Measurements from ENCODE around the gene BNC2. TPM values are rescaled to one million over a fixed set of nuclear protein-coding genes. Genes with fewer than 3 reads are reported as not detected.

The BNC2 gene
- total and polyA plus RNA-seq, 4 experiments from 2014 or later: not detected

GRCh38 chr9:16434526-16434925, 435.9 kb downstream of the BNC2 start:
- POLR2A ChIA-PET (ENCODE audit: partially characterized antibody): no interaction called here
- Mint-ChIP-seq H3K9me3 (peaks cover 0 to 14% (median 4%) of the 10 kb centered on the region in 8 donors), H3K4me1 (no peaks in the 10 kb centered on the region), H3K36me3 (no peaks in the 10 kb centered on the region), H3K27ac (no peak overlapping the region), H3K27me3 (no peaks in the 10 kb centered on the region), H3K4me3 (no peak overlapping the region)
- Histone ChIP-seq H3K4me3 (ENCODE audit: low read length in 2 of 2) (no peak overlapping the region), H3K27me3 (ENCODE audit: insufficient read depth, low read length) (no peaks in the 10 kb centered on the region), H3K36me3 (ENCODE audit: insufficient read depth, low read length) (no peaks in the 10 kb centered on the region), H3K4me1 (ENCODE audit: insufficient read depth, low read length) (no peaks in the 10 kb centered on the region), H3K27ac (ENCODE audit: low read depth, low read length) (no peak overlapping the region), H3K9me3 (ENCODE audit: control insufficient read depth in 1 of 2, low read length in 2 of 2) (no peaks in the 10 kb centered on the region)
- no peak for DNase-seq
- CTCF ChIA-PET (ENCODE audit: partially characterized antibody): no interaction called here
- intact Hi-C loops (cut with micrococcal nuclease): no loop called here

GRCh38 chr9:16433494-16433893, 437.0 kb downstream of the BNC2 start:
- no peaks in the 10 kb centered on the region for H3K36me3 Mint-ChIP-seq
- POLR2A ChIA-PET (ENCODE audit: partially characterized antibody): no interaction called here
- no peaks in the 10 kb centered on the region for H3K4me1 ChIP-seq (ENCODE audit: insufficient read depth, low read length)
- no peak for DNase-seq
- H3K4me3 ChIP-seq (ENCODE audit: low read length in 2 of 2): no peak overlapping the region
- intact Hi-C loops (cut with micrococcal nuclease): no loop called here
- peaks cover 0 to 14% (median 4%) of the 10 kb centered on the region in 8 donors for H3K9me3 Mint-ChIP-seq
- H3K27me3 ChIP-seq (ENCODE audit: insufficient read depth, low read length): no peaks in the 10 kb centered on the region
- H3K36me3 ChIP-seq (ENCODE audit: insufficient read depth, low read length): no peaks in the 10 kb centered on the region
- no peak overlapping the region for H3K4me3 Mint-ChIP-seq
- CTCF ChIA-PET (ENCODE audit: partially characterized antibody): no interaction called here
- H3K27ac ChIP-seq (ENCODE audit: low read depth, low read length): no peak overlapping the region
- no peaks in the 10 kb centered on the region for H3K27me3 Mint-ChIP-seq
- H3K9me3 ChIP-seq (ENCODE audit: control insufficient read depth in 1 of 2, low read length in 2 of 2): no peaks in the 10 kb centered on the region
- no peak overlapping the region for H3K27ac Mint-ChIP-seq
- no peaks in the 10 kb centered on the region for H3K4me1 Mint-ChIP-seq

GRCh38 chr9:16431666-16432392, 438.6 kb downstream of the BNC2 start:
- Mint-ChIP-seq H3K4me3 (no peak overlapping the region), H3K27ac (no peak overlapping the region), H3K9me3 (peaks cover 0 to 8% (median 5%) of the 10 kb centered on the region in 8 donors), H3K36me3 (no peaks in the 10 kb centered on the region), H3K4me1 (no peaks in the 10 kb centered on the region), H3K27me3 (no peaks in the 10 kb centered on the region)
- intact Hi-C loops (cut with micrococcal nuclease): no loop called here
- Histone ChIP-seq H3K4me3 (ENCODE audit: low read length in 2 of 2) (no peak overlapping the region), H3K4me1 (ENCODE audit: insufficient read depth, low read length) (no peaks in the 10 kb centered on the region), H3K9me3 (ENCODE audit: control insufficient read depth in 1 of 2, low read length in 2 of 2) (no peaks in the 10 kb centered on the region), H3K27ac (ENCODE audit: low read depth, low read length) (no peak overlapping the region), H3K36me3 (ENCODE audit: insufficient read depth, low read length) (no peaks in the 10 kb centered on the region), H3K27me3 (ENCODE audit: insufficient read depth, low read length) (no peaks in the 10 kb centered on the region)
- POLR2A ChIA-PET (ENCODE audit: partially characterized antibody): no interaction called here
- DNase-seq: no peak
- CTCF ChIA-PET (ENCODE audit: partially characterized antibody): no interaction called here

- H3K36me3 ChIP-seq (ENCODE audit: insufficient read depth, low read length): no peaks in the 10 kb centered on the region
- CTCF ChIA-PET (ENCODE audit: partially characterized antibody): no interaction called here
- no peaks in the 10 kb centered on the region for H3K4me1 ChIP-seq (ENCODE audit: insufficient read depth, low read length)
- H3K27ac ChIP-seq (ENCODE audit: low read depth, low read length): no peak overlapping the region
- H3K27me3 ChIP-seq (ENCODE audit: insufficient read depth, low read length): no peaks in the 10 kb centered on the region
- Mint-ChIP-seq H3K4me1 (no peaks in the 10 kb centered on the region), H3K9me3 (peaks cover 0 to 5% (median 1%) of the 10 kb centered on the region in 8 donors), H3K27me3 (no peaks in the 10 kb centered on the region), H3K4me3 (no peak overlapping the region), H3K36me3 (no peaks in the 10 kb centered on the region), H3K27ac (no peak overlapping the region)
- H3K4me3 ChIP-seq (ENCODE audit: low read length in 2 of 2): no peak overlapping the region
- POLR2A ChIA-PET (ENCODE audit: partially characterized antibody): no interaction called here
- intact Hi-C loops (cut with micrococcal nuclease): no loop called here
- H3K9me3 ChIP-seq (ENCODE audit: control insufficient read depth in 1 of 2, low read length in 2 of 2): no peaks in the 10 kb centered on the region
- DNase-seq: no peak
These were observed 440.8 kb downstream of the BNC2 start for GRCh38 chr9:16429671-16430070.

GRCh38 chr9:16427873-16428427, 442.5 kb downstream of the BNC2 start:
- CTCF ChIA-PET (ENCODE audit: partially characterized antibody): no interaction called here
- no peaks in the 10 kb centered on the region for H3K36me3 ChIP-seq (ENCODE audit: insufficient read depth, low read length)

GRCh38 chr9:16426716-16427115, 443.8 kb downstream of the BNC2 start:
- intact Hi-C loops (cut with micrococcal nuclease): no loop called here
- POLR2A ChIA-PET (ENCODE audit: partially characterized antibody): no interaction called here
- no peak overlapping the region for H3K27ac ChIP-seq (ENCODE audit: low read depth, low read length)
- Mint-ChIP-seq H3K27ac (no peak overlapping the region), H3K4me3 (no peak overlapping the region), H3K9me3 (peaks cover 0 to 8% (median 3%) of the 10 kb centered on the region in 8 donors), H3K27me3 (no peaks in the 10 kb centered on the region), H3K4me1 (no peaks in the 10 kb centered on the region), H3K36me3 (no peaks in the 10 kb centered on the region)
- H3K4me3 ChIP-seq (ENCODE audit: low read length in 2 of 2): no peak overlapping the region
- H3K4me1 ChIP-seq (ENCODE audit: insufficient read depth, low read length): no peaks in the 10 kb centered on the region
- H3K36me3 ChIP-seq (ENCODE audit: insufficient read depth, low read length): no peaks in the 10 kb centered on the region
- CTCF ChIA-PET (ENCODE audit: partially characterized antibody): no interaction called here
- no peaks in the 10 kb centered on the region for H3K27me3 ChIP-seq (ENCODE audit: insufficient read depth, low read length)
- H3K9me3 ChIP-seq (ENCODE audit: control insufficient read depth in 1 of 2, low read length in 2 of 2): no peaks in the 10 kb centered on the region
- DNase-seq: no peak

More at GRCh38 chr9:16427873-16428427, 442.5 kb downstream of the BNC2 start:
- Histone ChIP-seq H3K27me3 (ENCODE audit: insufficient read depth, low read length) (no peaks in the 10 kb centered on the region), H3K27ac (ENCODE audit: low read depth, low read length) (no peak overlapping the region), H3K4me1 (ENCODE audit: insufficient read depth, low read length) (no peaks in the 10 kb centered on the region), H3K9me3 (ENCODE audit: control insufficient read depth in 1 of 2, low read length in 2 of 2) (no peaks in the 10 kb centered on the region), H3K4me3 (ENCODE audit: low read length in 2 of 2) (no peak overlapping the region)
- Mint-ChIP-seq H3K4me3 (no peak overlapping the region), H3K4me1 (no peaks in the 10 kb centered on the region), H3K36me3 (no peaks in the 10 kb centered on the region), H3K9me3 (peaks cover 0 to 8% (median 1%) of the 10 kb centered on the region in 8 donors), H3K27ac (no peak overlapping the region), H3K27me3 (no peaks in the 10 kb centered on the region)
- no peak for DNase-seq
- intact Hi-C loops (cut with micrococcal nuclease): no loop called here
- POLR2A ChIA-PET (ENCODE audit: partially characterized antibody): no interaction called here

- no peak overlapping the region for H3K4me3 Mint-ChIP-seq
- DNase-seq: no peak
- H3K27ac ChIP-seq (ENCODE audit: low read depth, low read length): no peak overlapping the region
- no peaks in the 10 kb centered on the region for H3K9me3 ChIP-seq (ENCODE audit: control insufficient read depth in 1 of 2, low read length in 2 of 2)
- no peaks in the 10 kb centered on the region for H3K36me3 Mint-ChIP-seq
- no peaks in the 10 kb centered on the region for H3K36me3 ChIP-seq (ENCODE audit: insufficient read depth, low read length)
- intact Hi-C loops (cut with micrococcal nuclease): no loop called here
- no peak overlapping the region for H3K4me3 ChIP-seq (ENCODE audit: low read length in 2 of 2)
- H3K4me1 ChIP-seq (ENCODE audit: insufficient read depth, low read length): no peaks in the 10 kb centered on the region
- ChIA-PET CTCF (ENCODE audit: partially characterized antibody) (interaction anchor here (0.7 kb wide), 1 partner anchor 14 kb away, joined by 3 read pairs; no protein-coding TSS in a partner anchor), POLR2A (ENCODE audit: partially characterized antibody) (no interaction called here)
- H3K9me3 Mint-ChIP-seq: peaks cover 0 to 8% (median 3%) of the 10 kb centered on the region in 8 donors
- H3K4me1 Mint-ChIP-seq: no peaks in the 10 kb centered on the region
- no peak overlapping the region for H3K27ac Mint-ChIP-seq
- no peaks in the 10 kb centered on the region for H3K27me3 ChIP-seq (ENCODE audit: insufficient read depth, low read length)
- no peaks in the 10 kb centered on the region for H3K27me3 Mint-ChIP-seq
These were observed 444.8 kb downstream of the BNC2 start for GRCh38 chr9:16425562-16426231.

Measured in CD4-positive, alpha-beta memory T cell (primary cell).